ENCODE data around the gene ARTN.

Gene ARTN

DNA sequence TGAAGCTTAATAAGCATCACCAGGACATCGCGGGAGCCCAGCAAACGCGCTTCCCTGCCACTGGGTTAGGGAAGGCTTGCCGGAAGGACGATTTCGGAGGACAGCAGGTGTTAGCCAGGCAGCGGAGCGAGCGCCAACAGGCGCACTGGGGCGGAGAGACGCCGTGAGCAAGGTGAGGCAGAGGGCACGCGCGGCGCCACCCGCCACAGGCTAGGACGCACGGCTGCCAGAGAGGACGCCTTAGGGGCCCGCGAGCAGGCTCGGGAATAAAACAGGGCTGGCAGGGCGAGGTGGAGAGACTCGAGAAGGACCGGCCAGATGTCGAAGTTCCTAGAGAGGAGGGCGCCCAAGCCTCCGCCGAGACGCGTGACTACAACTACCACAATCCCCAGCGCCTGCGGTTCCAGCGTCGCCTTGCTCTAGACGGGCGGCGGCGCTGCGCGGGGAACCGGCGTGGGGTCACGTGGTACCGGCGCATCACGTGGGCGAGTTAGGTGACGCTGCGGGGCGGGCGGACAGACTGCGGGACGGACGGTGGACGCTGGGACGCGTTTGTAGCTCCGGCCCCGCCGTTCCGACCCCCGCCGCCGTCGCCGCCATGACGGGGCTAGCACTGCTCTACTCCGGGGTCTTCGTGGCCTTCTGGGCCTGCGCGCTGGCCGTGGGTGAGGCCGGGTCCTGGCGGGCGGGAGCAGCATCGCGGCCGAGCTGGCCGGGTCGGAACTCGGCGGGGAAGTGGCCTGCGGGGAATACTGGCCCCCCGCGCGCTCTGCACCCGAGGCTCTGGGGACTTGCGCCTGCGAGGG lies 41.0 kb downstream of the ARTN start, which contains the start of gene ATP6V0B:
Gene ATP6V0B, plus strand, starts transcription at position 518 of the 806 bp plus-strand sequence. Its CDS starts 81 bp downstream, at position 599.
- DNase-seq, result peak; percentile 86

DNA sequence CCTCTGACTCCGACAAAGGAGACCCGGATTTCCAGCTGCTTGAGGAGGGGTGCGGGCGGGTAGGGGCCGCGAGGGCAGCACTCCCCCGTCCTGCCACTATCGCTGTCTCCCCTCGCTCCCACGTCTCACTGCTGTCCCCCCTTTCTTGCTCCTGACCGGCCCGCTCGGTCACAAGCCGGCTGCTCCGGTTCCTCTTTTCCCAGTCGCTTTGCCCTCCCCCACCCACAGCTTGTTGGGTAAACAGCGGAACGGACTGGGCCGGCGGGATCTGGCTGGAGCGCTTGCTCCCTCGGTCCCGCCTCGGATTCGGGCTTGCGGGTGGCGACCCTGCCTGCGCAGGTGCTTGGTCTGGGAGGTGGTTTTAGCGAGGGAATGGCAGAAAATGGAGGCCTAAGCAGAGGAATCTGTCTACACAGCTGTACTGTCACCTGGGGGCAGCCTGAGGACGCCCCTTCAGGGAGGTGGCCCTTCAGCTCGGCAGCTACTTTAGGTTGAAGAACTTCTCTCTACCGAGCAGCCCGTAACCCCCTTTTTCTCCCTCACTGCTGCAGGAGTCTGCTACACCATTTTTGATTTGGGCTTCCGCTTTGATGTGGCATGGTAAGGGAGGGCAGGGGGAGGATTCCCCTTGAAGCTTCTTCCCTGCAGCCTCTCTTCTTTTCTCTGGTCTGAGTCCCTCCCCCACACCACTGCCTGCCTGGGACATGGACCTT lies 41.8 kb downstream of the ARTN start:
- no peak for DNase-seq

DNA sequence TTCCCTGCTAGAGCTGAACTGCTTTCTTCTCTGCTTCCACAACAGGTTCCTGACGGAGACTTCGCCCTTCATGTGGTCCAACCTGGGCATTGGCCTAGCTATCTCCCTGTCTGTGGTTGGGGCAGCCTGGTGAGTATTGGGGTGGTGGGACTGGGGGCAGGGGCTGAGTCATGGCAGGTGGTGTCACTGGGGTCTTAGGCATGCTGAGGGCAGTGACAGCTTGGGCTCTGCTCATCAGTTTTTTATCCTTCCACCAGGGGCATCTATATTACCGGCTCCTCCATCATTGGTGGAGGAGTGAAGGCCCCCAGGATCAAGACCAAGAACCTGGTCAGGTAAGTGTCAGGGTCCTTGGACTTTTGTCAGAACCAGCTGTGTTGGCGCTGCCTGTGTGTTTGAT lies 42.4 kb downstream of the ARTN start:
- no peak for DNase-seq

DNA sequence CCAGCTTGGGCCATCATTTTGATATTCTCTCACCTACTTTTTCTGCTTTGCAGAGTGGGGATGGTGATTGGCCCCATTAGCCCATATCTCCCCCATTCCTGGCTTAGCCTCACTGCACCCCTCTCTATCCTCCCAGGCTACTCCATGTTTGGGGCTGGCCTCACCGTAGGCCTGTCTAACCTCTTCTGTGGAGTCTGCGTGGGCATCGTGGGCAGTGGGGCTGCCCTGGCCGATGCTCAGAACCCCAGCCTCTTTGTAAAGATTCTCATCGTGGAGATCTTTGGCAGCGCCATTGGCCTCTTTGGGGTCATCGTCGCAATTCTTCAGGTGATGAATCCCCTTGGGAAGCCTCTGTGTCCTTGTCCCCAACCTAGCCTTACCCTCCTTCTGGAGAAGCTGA lies 43.3 kb downstream of the ARTN start:
- no peak for DNase-seq

DNA sequence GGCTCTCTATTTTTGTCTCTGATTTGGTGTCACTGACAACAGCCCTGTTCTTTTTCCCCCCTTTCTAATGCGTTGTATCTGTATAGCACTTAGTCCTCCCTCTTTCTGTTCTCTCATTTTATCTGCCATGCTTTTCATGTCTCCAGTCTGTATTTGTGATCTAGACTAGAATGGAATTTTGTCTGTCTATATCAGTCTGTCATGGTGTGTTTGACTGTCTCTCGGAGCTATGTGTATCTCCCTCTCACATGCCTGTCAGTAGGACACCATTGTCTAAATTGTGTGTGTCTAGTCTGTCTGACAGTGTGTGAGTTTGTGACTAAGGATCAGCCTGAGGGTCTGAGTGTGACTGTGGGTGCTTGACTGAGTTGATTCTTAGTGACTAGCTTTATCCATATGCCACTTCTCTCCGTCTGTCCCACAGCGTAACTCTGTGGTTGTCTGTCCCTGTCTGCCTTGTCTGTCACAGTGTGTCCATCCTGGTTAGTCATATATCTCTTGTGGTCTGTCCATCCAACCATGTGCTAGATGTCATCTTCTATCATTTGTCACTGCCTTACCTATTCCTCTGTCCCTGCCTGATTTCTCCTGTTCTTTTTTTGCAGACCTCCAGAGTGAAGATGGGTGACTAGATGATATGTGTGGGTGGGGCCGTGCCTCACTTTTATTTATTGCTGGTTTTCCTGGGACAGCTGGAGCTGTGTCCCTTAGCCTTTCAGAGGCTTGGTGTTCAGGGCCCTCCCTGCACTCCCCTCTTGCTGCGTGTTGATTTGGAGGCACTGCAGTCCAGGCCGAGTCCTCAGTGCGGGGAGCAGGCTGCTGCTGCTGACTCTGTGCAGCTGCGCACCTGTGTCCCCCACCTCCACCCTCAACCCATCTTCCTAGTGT lies 44.0 kb downstream of the ARTN start:
- no peak for DNase-seq

DNA sequence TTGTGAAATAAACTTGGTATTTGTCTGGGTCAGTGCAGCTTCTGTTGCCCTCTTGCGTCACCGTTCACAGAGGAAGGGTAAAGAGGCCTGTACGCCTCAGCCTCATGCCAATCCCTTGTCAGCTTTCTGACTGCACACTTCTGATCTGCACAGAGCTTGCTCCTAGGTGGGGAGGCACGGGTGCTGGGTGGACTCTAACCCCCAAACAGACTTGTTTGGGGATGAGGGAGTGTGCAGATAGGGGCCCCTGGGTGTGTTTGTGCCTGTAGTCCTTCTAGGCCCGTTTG lies 44.6 kb downstream of the ARTN start:
- no peak for DNase-seq

DNA sequence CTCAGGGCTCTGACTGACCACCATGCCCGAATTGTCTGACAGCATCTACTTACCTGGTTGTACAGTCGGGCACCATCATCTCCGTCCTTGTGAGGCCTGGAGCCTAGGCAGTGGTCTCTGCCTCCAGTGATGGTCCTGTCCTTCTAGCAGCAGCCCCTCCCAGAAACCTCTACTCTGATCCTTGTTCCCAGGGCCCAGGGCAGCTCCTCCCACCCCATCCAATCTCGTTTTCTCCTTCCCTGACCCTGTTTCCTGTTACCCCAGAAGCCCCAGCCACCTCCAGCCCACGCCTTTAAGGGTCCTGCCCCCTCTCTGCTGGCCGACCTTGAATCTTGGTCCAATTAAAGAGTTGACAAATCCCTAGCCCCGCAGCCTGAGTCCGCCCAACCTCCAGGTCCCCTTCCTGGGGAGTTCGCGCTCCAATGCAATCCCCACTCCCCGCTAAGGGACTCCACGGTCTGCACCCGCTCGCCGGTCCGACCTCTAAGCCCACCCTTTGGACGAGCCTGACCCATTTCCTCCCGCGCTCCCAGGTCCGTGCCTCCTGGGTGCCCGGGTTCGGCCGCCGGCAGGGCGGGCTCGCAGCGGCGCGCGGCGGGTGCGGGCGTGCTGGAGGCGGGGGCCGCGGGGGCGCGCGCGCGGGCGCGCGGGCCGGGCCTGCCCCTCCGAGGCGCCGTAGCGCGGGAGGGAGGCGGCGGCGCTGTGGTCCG lies 45.1 kb downstream of the ARTN start, which contains the start of gene B4GALT2:
Gene B4GALT2, plus strand, starts transcription at position 660 of the 710 bp plus-strand sequence. CDS start 1,951 bp downstream, outside the sequence.
- DNase-seq, result peak; percentile 17

DNA sequence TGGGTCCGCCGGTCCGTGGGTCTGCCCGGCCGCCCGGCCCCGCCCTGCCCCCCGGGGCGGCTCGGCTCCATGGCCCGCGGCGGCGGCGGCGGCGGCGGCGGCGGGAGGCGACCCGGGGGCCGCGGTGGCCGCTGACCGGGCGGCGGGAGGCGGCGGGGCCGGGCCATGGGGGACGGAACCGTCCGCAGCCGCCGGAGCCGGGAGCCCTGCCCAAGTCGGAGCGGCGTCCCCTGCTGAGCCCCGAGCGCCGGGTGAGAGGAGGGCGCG lies 45.6 kb downstream of the ARTN start:
- no peak for DNase-seq

DNA sequence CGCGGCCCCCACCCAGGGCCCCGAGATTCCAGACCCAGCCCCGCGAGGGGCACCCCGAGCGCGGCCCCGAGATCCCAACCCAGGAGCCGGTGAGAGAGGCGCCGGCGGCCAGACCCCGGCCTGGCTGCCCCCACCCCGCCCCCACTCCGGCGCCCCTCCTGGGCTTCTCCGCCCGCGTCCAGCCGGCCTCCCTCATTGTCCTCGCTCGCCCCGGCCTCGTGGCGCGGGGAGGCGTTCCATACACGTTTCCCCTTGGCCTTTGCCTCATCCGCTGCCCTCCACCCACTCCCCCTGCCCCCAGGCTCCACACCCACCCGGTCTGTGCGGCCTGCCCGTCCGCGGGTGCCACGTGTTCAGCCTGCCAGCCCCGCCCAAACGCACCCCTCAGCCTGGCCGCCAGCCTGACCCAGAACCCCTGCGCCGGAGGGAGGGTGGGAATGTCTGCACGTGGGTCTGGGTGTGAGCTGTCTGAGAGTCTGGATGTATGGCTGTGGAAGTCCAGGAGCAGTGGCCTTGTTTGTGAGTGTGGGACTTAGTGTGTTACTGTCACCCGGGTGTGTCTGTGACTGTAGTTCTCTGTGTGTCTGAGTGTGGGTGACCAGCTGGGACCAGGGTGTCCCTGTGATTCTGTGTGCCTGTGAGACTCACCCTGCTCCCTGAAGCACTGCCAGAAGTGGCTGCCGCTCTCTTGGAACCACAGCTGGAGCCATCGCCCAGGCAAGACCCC lies 46.1 kb downstream of the ARTN start:
- DNase-seq, result no peak

DNA sequence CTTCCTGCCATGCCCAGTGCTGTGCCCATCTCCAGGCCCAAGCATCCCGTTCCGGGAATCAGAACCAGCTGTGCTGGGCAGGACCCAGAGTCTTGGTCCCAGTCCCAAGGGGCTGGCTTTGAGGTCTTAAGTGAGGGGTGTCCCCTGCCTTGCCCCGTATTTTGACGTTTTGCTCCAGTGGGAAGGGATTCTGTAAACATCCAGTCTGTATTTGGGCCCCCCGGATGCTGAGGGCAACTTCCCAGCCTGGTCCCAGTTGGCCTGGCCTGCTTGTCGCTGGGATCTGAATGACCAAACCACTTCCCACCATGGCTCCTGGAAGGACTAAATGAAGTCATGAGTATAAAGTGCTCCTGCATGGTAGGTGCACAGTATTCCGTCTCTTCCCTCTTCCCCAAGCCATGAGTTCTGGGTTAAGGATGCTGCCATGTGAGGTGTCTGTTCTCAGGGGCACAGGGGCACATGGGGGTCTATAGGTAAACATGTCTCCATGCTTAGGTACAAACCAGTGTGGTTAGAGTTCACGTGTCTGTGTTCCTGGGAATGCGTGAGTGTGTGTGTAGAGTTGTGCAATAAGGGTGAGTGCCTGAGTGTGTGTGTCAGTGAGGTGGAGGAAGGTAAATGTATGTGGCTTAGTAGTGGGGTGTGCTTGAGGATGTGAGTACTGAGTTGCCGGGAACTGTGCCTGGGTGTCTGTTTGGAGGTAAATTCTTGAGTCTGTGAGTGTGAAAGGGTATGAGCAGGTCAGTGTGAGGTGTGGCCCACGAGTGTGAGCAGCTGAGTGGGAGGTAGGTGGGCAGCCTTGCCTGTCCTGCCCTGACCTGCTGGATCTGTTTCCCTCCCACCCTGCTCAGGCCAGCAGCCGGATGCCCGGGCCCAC lies 46.9 kb downstream of the ARTN start:
- no peak for DNase-seq

DNA sequence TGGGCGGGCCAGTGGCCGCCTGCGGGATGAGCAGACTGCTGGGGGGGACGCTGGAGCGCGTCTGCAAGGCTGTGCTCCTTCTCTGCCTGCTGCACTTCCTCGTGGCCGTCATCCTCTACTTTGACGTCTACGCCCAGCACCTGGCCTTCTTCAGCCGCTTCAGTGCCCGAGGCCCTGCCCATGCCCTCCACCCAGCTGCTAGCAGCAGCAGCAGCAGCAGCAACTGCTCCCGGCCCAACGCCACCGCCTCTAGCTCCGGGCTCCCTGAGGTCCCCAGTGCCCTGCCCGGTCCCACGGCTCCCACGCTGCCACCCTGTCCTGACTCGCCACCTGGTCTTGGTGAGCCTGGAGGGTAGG lies 47.5 kb downstream of the ARTN start:
- no peak for DNase-seq

DNA sequence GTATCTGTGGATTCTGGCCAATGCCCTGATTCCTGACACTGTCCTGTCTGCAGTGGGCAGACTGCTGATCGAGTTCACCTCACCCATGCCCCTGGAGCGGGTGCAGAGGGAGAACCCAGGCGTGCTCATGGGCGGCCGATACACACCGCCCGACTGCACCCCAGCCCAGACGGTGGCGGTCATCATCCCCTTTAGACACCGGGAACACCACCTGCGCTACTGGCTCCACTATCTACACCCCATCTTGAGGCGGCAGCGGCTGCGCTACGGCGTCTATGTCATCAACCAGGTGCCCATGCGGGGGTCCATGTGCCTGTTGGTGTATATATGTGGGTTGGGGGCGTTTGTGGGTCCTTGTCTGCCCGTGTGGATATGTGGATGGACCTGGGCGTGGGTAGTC lies 48.0 kb downstream of the ARTN start:
- no peak for DNase-seq

DNA sequence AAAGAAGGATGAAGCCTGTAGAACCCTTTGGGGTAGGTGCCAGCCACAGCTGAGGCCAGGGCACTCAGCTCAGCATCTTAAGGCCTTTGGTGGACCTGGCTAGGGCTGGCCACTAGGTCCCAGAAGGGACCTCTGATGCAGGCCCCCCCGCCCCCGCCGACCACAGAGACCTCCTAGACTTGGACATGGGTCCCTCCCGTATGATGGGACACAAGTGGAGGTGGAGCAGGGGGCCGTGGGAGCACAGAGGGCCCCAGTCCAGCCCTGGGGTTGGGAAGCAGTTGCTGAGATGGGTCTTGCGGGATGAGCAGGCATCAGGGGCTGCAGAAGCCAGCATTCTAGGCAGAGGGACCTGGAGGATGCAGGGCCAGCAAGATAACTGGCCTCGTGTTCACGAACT lies 48.6 kb downstream of the ARTN start:
- no peak for DNase-seq

DNA sequence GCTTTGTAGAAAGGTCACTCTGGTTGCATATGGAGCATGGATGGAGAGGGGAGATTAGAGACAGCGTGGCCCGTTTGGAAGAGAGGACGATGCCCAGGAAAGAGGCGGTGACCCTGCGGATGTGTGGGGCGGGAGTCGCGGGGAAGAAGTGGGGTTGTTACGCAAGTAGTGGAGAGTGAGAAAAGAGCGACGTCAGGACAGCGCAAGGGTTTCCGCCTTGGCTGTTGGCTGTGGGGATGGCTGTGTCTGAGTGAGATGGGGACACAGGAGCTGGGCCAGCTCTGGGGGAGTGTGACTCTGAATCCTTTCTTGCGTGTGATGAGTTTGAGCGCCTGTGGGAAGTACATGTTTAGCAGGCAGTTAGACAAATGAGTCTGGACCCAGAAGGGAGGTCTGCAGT lies 49.2 kb downstream of the ARTN start:
- DNase-seq, result no peak

DNA sequence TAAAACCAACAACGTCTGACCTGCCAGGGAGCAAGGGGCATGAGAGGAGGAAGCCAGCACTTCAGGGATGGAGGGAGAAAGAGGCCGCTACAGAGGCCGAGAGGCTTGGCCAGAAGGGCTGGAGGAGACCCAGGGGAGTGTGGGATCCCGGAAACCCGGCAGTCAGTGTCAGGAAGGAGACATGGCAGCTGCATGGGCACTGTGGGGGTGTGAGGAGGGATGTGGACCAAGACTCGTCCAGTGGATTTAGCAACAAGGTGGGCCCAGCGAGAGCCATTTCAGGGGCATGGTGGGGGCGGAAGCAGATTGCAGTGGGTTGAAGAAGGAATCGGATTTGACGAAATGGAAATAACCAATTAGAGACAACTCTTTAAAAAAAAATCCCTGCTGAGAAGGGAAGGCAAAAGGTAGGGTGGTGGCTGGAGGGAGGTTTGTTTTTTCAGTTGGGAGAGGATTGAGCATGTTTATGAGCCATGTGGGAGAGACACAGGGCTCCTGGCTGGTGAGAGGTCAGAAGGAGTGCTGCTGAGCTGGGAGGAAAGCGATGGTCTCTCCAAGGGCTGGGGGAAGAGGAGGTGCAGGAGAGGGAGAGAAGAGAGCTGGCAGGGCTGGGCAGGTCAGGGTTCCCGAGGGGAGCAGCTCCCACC lies 49.8 kb downstream of the ARTN start:
- DNase-seq, result no peak

DNA sequence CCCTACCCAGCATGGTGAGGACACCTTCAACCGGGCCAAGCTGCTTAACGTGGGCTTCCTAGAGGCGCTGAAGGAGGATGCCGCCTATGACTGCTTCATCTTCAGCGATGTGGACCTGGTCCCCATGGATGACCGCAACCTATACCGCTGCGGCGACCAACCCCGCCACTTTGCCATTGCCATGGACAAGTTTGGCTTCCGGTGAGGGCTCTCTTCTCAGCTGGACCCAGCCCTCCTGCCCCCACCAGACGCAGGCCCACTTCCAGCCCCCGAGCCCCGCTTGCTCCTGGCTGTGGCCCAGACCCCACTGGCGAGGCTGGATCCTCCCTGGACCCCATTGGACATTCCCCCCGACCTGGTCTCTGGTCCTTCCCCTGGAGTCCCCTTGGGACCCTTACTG lies 51.3 kb downstream of the ARTN start:
- no peak for DNase-seq

DNA sequence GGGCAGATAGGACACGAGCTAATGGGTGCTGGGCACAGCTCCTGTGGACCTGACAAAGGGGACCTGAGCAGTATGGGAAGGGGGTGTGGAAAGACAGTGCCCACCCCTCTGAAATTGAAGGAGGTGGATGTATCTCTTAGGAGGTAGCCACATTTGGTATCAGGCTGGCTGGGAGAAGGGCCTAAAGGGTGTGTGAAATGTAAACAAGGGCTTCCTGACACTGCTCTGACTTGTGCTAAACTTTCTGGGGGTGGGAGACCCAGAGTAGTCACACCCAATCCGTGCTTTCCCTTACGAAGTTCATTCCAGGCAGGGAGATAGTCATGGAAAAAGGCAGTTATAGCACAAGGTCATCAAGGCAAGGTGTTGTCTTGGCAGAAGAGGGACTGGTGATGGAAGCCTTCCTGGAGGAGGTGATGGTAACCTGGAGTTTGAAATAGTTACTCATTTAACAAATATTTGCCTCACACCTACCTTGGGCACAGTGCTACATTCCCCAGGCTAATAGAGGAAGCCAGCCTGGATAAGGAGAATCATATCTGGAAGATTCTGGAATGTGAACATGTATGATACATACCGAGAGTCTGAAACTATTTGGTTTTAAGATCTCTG lies 52.5 kb downstream of the ARTN start:
- DNase-seq, result no peak

DNA sequence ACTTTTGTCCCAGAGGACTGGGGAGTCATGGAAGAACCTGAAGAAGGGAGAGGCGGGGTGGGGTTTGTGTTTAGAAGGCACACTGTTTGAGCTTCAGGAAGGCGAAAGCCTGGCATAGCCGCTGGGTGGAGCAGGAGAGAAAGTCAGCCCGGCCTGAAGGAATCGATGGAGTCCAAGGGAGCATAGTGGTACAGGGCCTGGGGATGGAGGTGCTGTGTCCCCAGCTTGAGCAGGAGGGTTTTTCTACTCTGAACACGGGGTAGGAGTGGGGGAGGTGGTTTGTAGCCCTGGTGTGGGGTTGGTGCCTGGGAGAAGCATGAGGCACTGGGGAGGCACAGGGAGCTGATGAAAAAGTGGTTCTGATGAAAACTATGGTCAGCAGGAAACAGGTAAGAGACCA lies 53.1 kb downstream of the ARTN start:
- no peak for DNase-seq

Measured in NCI-H1048 (cell line).